SKM-1 (cell line): ENCODE results near the gene ACAA1.
"Not testable (repeated sequence)": the region's sequence is repeated elsewhere in the genome, so short reads cannot be mapped to it uniquely, and the experiment has no call there.

Experiments
- DNase-seq: peaks from one replicate; lab custom pipeline; 2025; ENCODE audit not compliant: unreplicated experiment; lab: John Stamatoyannopoulos, UW

Gene ACAA1

DNA sequence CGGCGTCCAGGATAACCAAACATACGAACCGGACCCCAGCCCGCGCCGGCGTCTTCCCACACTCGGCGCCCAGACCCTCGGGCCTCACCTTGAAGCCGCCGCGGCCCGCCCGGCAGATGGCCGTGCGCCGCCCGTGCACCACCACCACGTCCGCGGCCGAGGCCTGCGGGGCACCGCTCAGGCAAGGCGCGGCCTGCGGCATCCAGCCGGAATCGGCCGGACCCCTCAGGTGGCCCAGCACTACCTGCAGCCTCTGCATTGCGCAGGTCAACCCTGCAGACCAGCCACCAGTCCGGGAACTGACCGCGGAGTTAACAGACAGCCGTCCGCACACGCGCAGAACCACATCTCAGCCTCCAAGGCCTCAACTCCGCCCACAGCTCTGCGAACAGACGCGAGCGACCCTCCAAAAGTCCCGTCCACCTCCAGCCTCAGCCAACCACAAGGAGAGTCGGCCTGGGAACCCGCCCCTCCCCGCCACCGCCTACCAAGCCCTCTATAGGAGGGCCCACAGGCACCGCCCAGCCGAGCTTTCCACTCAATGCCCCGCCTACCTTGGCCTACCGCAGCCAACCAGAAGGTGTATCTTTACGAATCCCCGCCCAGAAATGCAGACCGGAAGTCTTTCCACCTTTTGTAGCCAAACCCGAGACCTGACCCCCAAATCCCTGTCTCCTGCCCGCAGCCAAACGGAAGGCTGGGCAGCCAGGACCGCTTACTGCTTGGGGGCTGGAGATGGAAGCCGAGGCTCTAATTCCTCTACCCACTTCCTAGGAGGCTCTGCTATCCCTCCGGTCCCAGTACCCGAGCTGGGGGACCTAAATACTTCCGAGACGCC is at the start of gene ACAA1:
ACAA1 (minus strand) TSS at position 351 of the 838 bp plus-strand sequence; CDS start at position 259, 92 bp downstream.
- peak; percentile 97 for DNase-seq

- no peak for DNase-seq
These were observed 40.3 kb upstream of the ACAA1 start for GRCh38 chr3:38177181-38177580.

DNA sequence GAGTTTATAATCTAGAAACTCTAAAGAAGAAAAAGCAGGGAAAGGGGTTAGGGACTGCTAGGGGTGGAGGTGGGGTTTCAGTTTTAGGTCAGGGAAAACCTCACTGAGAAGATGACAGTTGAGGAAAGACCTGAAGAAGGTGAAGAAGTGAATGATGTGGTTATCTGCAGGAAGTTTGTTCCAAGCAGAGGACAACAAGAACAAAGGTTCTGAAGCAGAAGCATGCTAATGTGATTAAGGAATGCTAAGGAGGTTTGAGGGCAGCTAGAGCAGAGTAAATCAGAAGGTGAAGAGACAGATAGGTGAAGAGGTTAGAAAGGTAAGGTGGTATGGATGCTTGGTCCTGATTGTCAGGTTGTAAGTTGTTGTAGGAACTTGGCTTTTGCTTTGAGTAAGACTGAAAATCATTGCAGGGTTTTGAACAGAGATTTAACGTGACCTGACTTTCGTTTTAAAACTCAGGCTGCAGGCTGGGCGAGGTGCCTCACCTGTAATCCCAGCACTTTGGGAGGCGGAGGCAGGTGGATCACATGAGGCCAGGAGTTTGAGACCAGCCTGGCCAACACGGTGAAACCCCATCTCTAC is 37.0 kb upstream of the ACAA1 start:
- no peak for DNase-seq

GRCh38 chr3:38171622-38172021 is 34.7 kb upstream of the ACAA1 start:
- DNase-seq: no peak

GRCh38 chr3:38170722-38171121 is 33.8 kb upstream of the ACAA1 start:
- DNase-seq: no peak

- no peak for DNase-seq
These were observed 32.0 kb upstream of the ACAA1 start for GRCh38 chr3:38169027-38169317.

GRCh38 chr3:38168151-38169026 is 31.5 kb upstream of the ACAA1 start:
- DNase-seq: no peak

GRCh38 chr3:38167591-38167990 is 30.7 kb upstream of the ACAA1 start:
- DNase-seq: no peak

- DNase-seq: no peak
These were observed 28.9 kb upstream of the ACAA1 start for GRCh38 chr3:38165722-38166387.

- peak; percentile 99 for DNase-seq
These were observed 28.2 kb upstream of the ACAA1 start, which contains the start of gene OXSR1 for GRCh38 chr3:38164952-38165721. Gene OXSR1 (plus strand): TSS chr3:38165537. CDS start chr3:38165877, 340 bp downstream.

GRCh38 chr3:38164643-38164951 is 27.7 kb upstream of the ACAA1 start:
- DNase-seq: no peak

DNA sequence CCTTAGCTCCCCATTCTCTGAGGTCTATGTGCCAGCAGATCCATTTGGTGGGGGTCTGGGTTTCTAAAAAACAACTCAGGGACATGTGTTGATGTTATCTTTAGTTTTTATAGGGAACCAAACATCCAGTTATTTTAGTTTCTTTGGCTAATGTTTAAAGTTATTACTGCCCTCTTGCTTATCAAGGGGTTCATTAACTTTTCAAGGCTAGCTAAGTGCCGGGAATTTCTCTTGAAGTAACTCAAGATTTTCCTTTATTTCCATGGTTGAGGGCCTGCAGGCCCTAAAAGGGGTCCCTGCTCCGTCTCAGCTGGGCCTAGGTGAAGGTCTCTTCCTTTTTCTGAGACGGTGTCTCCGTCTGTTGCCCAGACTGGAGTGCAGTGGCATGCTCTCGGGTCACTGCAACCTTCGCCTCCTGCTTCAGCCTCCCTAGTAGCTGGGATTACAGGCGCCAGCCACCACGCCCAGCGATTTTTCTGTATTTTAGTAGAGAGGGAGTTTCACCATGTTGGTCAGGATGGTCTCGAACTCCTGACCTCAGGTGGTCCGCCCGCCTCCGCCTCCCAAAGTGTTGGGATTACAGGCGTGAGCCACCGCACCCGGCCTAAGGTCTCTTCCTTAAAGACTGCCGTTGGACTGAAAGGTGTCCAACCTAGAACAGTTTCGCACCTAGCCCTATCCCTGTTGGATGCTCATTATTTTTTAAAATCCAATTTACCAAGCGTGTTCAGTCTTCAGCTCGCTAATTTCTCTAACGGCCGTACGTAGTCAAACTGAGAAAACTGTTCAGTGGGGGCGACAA is 27.1 kb upstream of the ACAA1 start:
- no peak for DNase-seq

GRCh38 chr3:38163117-38163840 is 26.4 kb upstream of the ACAA1 start:
- no peak for DNase-seq

- DNase-seq: not testable (repeated sequence)
These were observed 23.8 kb upstream of the ACAA1 start for GRCh38 chr3:38160704-38161103.

GRCh38 chr3:38158472-38158871 is 21.5 kb upstream of the ACAA1 start:
- DNase-seq: no peak

DNA sequence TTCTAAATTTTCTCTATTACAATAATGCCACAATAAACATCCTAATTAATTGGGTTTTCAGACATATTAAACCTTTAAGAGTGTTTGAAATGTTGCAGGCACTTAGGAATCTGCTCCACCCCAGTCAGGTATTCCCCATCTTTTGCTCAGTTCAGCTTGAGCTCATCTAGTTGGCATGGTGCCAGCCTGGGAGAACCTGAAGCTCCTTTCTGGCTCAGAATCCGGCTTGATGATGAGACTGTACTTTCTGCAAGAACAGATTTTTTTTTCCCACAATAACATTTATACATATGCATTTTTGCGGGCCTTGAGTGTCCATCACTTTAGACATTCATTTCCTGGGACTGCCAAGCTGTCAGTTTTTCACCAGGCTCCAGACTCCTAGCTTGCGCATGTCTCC is 20.7 kb upstream of the ACAA1 start:
- no peak for DNase-seq

DNA sequence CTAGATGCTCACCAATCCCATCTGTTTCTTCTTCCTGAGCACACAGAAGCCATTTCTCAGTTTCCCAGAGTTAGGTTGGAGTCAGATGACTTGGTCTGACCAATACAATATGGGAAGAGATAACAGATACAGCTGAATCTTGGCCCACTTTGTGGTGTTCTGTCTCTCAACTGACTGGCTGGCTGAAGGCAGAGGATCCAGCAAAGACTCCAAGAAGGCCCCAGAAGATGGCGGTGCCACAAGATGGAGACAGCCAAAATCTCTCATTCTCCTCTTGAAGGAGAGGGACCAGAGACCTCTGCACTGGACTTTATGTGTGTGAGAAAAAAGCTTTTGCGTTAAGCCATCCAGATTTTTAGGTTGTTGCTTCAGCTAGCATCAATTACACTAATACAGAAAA is 20.2 kb upstream of the ACAA1 start:
- no peak for DNase-seq

GRCh38 chr3:38155825-38156224 is 18.9 kb upstream of the ACAA1 start:
- DNase-seq: no peak

DNA sequence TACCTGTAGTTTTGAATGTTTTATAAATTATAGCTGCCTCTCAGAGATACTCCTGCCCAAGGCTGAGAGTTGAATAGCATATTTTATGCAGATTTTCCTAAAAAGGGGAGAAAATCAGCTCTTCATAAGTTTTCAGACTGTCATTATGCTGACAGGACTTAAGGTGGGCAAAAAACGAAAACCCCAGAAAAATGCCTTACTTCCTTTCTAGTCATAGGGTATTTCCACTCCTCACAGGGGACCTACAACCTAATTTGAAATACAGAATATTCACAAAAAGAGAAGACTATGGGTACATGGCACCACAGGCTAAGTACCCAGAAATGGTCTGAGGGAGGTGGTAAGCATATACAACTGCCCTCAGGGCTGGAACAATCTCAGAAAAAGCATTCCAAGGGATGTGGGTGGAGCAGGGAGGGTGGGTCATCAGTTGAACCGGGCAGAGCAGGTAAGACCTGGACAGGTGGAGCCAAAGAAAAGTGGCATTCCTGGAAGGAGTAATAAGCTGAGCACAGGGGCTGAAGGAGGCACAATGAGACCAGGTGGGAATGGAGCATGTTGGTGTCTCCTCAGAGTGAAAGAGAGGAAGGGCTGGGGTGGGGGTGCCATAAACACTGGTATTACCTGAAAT is 17.8 kb upstream of the ACAA1 start:
- DNase-seq: no peak
